RWPE2 (cell line): ENCODE results near the gene PAK3.

Source experiments
- ATAC-seq: fragments of 200-7000 bp; cut with Tn5 transposase; 3 replicates; pipeline ENCODE4 v1.9.1; 2021; ENCODE audit warnings: low read depth
- DNase-seq: peaks from one replicate; pipeline ENCODE4 v3.0.0-alpha.2; 2020; ENCODE audit warnings: low spot score
- H3K27ac ChIP-seq: fragments of 450-650 bp; 2 replicates; pipeline ENCODE4 v1.5.1; 2017; ENCODE audit warnings: mild to moderate bottlenecking; ENCODE audit not compliant: poor library complexity, severe bottlenecking
- H3K27me3 ChIP-seq: fragments of 250-450 bp; sonication (Bioruptor Pico); 2 replicates; pipeline ENCODE4 v1.5.1; 2021; ENCODE audit warnings: mild to moderate bottlenecking, moderate library complexity; ENCODE audit not compliant: insufficient read depth, poor library complexity, severe bottlenecking
- H3K36me3 ChIP-seq: fragments of 250-450 bp; sonication (Bioruptor Pico); 2 replicates; pipeline ENCODE4 v1.5.1; 2020; ENCODE audit warnings: low read depth, mild to moderate bottlenecking, moderate library complexity
- H3K4me1 ChIP-seq: fragments of 250-450 bp; sonication (Bioruptor Pico); 2 replicates; pipeline ENCODE4 v1.5.1; 2021; ENCODE audit warnings: mild to moderate bottlenecking, moderate library complexity; ENCODE audit not compliant: insufficient read depth, poor library complexity, severe bottlenecking
- H3K4me3 ChIP-seq: fragments of 250-450 bp; sonication (Bioruptor Pico); 2 replicates; pipeline ENCODE4 v1.5.1; 2021; ENCODE audit warnings: mild to moderate bottlenecking, moderate library complexity; ENCODE audit not compliant: severe bottlenecking
- H3K9me3 ChIP-seq: fragments of 250-450 bp; sonication (Bioruptor Pico); 2 replicates; pipeline ENCODE4 v1.5.1; 2021; ENCODE audit warnings: mild to moderate bottlenecking, moderate library complexity; ENCODE audit not compliant: severe bottlenecking
- TF ChIP-seq, protein P1 (sequence below): fragments of 450-650 bp; IDR thresholded peaks from one replicate; pipeline ENCODE4 v1.5.1; 2017; ENCODE audit warnings: mild to moderate bottlenecking, moderate library complexity; ENCODE audit not compliant: poor library complexity, severe bottlenecking

The PAK3 gene

GRCh38 chrX:111207851-111208250 lies 111.9 kb downstream of the PAK3 start:
- ATAC-seq (no peak), DNase-seq (no peak)
- TF ChIP-seq, protein P1, sequence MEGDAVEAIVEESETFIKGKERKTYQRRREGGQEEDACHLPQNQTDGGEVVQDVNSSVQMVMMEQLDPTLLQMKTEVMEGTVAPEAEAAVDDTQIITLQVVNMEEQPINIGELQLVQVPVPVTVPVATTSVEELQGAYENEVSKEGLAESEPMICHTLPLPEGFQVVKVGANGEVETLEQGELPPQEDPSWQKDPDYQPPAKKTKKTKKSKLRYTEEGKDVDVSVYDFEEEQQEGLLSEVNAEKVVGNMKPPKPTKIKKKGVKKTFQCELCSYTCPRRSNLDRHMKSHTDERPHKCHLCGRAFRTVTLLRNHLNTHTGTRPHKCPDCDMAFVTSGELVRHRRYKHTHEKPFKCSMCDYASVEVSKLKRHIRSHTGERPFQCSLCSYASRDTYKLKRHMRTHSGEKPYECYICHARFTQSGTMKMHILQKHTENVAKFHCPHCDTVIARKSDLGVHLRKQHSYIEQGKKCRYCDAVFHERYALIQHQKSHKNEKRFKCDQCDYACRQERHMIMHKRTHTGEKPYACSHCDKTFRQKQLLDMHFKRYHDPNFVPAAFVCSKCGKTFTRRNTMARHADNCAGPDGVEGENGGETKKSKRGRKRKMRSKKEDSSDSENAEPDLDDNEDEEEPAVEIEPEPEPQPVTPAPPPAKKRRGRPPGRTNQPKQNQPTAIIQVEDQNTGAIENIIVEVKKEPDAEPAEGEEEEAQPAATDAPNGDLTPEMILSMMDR = no peak
- Histone ChIP-seq H3K9me3 (no peaks in the 10 kb centered on the region), H3K27me3 (no peaks in the 10 kb centered on the region), H3K4me3 (no peak overlapping the region), H3K36me3 (no peaks in the 10 kb centered on the region), H3K4me1 (no peaks in the 10 kb centered on the region), H3K27ac (no peak overlapping the region)

DNA sequence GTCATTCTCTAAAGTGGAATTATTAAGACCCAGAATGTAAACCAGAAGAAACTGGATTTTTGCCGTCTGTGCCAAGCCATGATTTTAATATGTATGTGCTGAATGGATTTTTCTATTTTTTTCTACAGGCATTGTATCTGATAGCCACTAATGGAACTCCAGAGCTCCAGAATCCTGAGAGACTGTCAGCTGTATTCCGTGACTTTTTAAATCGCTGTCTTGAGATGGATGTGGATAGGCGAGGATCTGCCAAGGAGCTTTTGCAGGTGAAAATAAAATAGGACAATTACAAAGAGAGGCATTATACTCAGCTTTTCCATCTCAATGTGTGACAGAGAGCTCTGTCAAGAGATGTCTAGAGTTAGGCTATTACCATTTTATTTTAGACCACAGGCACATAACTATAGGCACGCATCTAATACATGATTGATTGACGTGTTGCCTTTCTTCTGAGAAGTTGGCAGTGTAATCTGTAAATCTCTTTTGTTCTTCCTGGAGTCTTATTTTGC lies 120.4 kb downstream of the PAK3 start:
- no peaks in the 10 kb centered on the region for H3K4me1 ChIP-seq
- ATAC-seq = no peak
- no peaks in the 10 kb centered on the region for H3K27me3 ChIP-seq
- H3K9me3 ChIP-seq = no peaks in the 10 kb centered on the region
- no peak overlapping the region for H3K4me3 ChIP-seq
- H3K27ac ChIP-seq = no peak overlapping the region
- H3K36me3 ChIP-seq = no peaks in the 10 kb centered on the region
- DNase-seq = no peak
- TF ChIP-seq, protein P1 = no peak

GRCh38 chrX:111244235-111244750 lies 148.3 kb downstream of the PAK3 start:
- no peaks in the 10 kb centered on the region for H3K9me3 ChIP-seq
- DNase-seq (no peak), ATAC-seq (no peak)
- H3K36me3 ChIP-seq = no peaks in the 10 kb centered on the region
- TF ChIP-seq, protein P1 = peak; percentile 47
- no peak overlapping the region for H3K4me3 ChIP-seq
- no peaks in the 10 kb centered on the region for H3K4me1 ChIP-seq
- H3K27ac ChIP-seq = no peak overlapping the region
- H3K27me3 ChIP-seq = no peaks in the 10 kb centered on the region

- TF ChIP-seq, protein P1 = no peak
- Histone ChIP-seq H3K27ac (no peak overlapping the region), H3K27me3 (no peaks in the 10 kb centered on the region), H3K36me3 (no peaks in the 10 kb centered on the region), H3K4me1 (no peaks in the 10 kb centered on the region), H3K9me3 (no peaks in the 10 kb centered on the region), H3K4me3 (no peak overlapping the region)
- ATAC-seq (peak; percentile 74), DNase-seq (no peak)
Measured at GRCh38 chrX:111254896-111255693, 159.1 kb downstream of the PAK3 start.

DNA sequence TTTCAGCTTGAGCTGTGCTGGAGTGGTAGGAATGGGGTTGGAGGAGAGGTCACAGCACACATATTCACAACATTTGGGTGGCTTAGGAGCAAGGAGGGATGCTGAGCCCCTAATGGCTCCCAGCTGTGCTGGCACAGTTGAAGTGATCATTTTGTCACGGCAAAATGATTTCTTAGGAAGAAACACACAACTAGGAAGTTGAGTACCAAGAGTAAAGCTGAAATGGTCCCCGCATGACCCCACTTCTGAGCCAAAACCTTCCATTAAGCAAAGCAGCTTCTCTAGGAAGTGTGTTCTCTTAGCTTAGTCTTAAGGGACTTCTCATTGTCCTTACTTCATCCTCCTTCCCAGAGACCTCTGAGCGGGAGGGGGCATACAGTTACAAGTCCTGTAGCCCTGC lies 161.7 kb downstream of the PAK3 start:
- DNase-seq (no peak), ATAC-seq (no peak)
- H3K4me3 ChIP-seq = no peak overlapping the region
- TF ChIP-seq, protein P1 = no peak
- H3K36me3 ChIP-seq = no peaks in the 10 kb centered on the region
- no peaks in the 10 kb centered on the region for H3K9me3 ChIP-seq
- no peak overlapping the region for H3K27ac ChIP-seq
- no peaks in the 10 kb centered on the region for H3K27me3 ChIP-seq
- H3K4me1 ChIP-seq = no peaks in the 10 kb centered on the region
